ENCODE data around the gene CEBPE. TPM values are rescaled to one million over a fixed set of nuclear protein-coding genes. Genes with fewer than 3 reads are reported as not detected.

The CEBPE gene
- total RNA-seq, 1 experiment from 2014 or later = not detected

- TF ChIP-seq CEBPB (IDR thresholded peaks at IDR 0.05; ENCODE audit: low read depth) (no peak), POLR2A (IDR thresholded peaks at IDR 0.05; ENCODE audit: borderline replicate concordance, extremely low read depth, insufficient read depth, insufficient read length) (no peak), POLR2AphosphoS5 (IDR thresholded peaks at IDR 0.05; ENCODE audit: low read depth, low read length) (no peak), EZH2phosphoT487 (IDR thresholded peaks at IDR 0.05; ENCODE audit: borderline replicate concordance) (no peak), ATF3 (IDR thresholded peaks at IDR 0.05) (no peak), ZFX (IDR thresholded peaks at IDR 0.05) (no peak), EZH2 (IDR thresholded peaks at IDR 0.05) (no peak), JUND (IDR thresholded peaks at IDR 0.05) (no peak), REST (IDR thresholded peaks at IDR 0.05; ENCODE audit: low read depth) (no peak), YY1 (IDR thresholded peaks at IDR 0.05; ENCODE audit: extremely low read depth, insufficient replicate concordance, low read depth, low read length) (no peak), MAX (IDR thresholded peaks at IDR 0.05) (no peak), CTCF (IDR thresholded peaks at IDR 0.05 in 2 of 3, conservative IDR thresholded peaks at IDR 0.05 in 1 of 3; ENCODE audit: borderline replicate concordance in 1 of 3, insufficient read depth in 1 of 3, low read depth in 2 of 3, low read length in 2 of 3) (no peak), ELF1 (IDR thresholded peaks at IDR 0.05; ENCODE audit: borderline replicate concordance, low read depth) (no peak), RAD21 (IDR thresholded peaks at IDR 0.05; ENCODE audit: low read depth) (no peak), ZNF274 (IDR thresholded peaks at IDR 0.05; ENCODE audit: low read depth, low read length) (no peak), EGR1 (IDR thresholded peaks at IDR 0.05; ENCODE audit: low read depth) (no peak), TCF7L2 (IDR thresholded peaks at IDR 0.05; ENCODE audit: borderline replicate concordance, extremely low read depth, insufficient read depth, insufficient read length) (no peak), ZBTB33 (IDR thresholded peaks at IDR 0.05; ENCODE audit: extremely low read depth, insufficient replicate concordance, low read length) (no peak), SP1 (IDR thresholded peaks at IDR 0.05; ENCODE audit: low read depth) (no peak)
- ChIA-PET RAD21 (ENCODE audit: low non-redundant PET in 1 of 2, low total read pairs in 2 of 2, uncharacterized antibody in 2 of 2, unreplicated experiment in 2 of 2) (no interaction called here), POLR2A (interaction anchor here (1.6 to 4.0 kb wide), 3 partner anchors 15 to 192 kb away, joined by 3 to 21 read pairs (median 10); partner anchors contain the start of genes ACIN1 and C14orf119), CTCF (interaction anchor here (0.6 to 5.5 kb wide), 9 partner anchors 10 to 123 kb away, joined by 3 to 56 read pairs (median 12); partner anchors contain the start of genes ACIN1 and C14orf119)
- no peak for DNase-seq (ENCODE audit: low read depth, low spot score)
- intact Hi-C loops (cut with micrococcal nuclease) = loop anchor here (1.0 kb wide), 1 partner anchor 40 kb away; no protein-coding TSS in a partner anchor
- H3K4me3 ChIP-seq (replicated peaks in 1 of 2; ENCODE audit: low read depth in 1 of 2, low read length in 2 of 2) = no peak overlapping the region
- no peak overlapping the region for H3K9ac ChIP-seq (ENCODE audit: low read length)
- H3K9me3 ChIP-seq (ENCODE audit: control insufficient read depth in 1 of 2, insufficient read depth in 1 of 2, low read depth in 1 of 2, low read length in 2 of 2) = no peaks in the 10 kb centered on the region
- H3K4me1 ChIP-seq (ENCODE audit: control insufficient read depth in 1 of 2, insufficient read depth in 2 of 2, low read length in 2 of 2) = peaks cover 4 to 10% of the 10 kb centered on the region in 2 experiments
- no peaks in the 10 kb centered on the region for H4K20me1 ChIP-seq (ENCODE audit: insufficient read depth)
- no peak overlapping the region for H3K27ac ChIP-seq (ENCODE audit: low read depth, low read length)
- BruUV-seq (replicated peaks) = no TSS peak
- H2AFZ ChIP-seq (ENCODE audit: low read depth, low read length, poor library complexity, severe bottlenecking) = no peak overlapping the region
- no peaks in the 10 kb centered on the region for H3K36me3 ChIP-seq (ENCODE audit: control insufficient read depth in 1 of 2, insufficient read depth in 2 of 2, low read length in 2 of 2)
- no peak overlapping the region for H3K4me2 ChIP-seq (ENCODE audit: low read length)
- H3K27me3 ChIP-seq (ENCODE audit: insufficient read depth, low read length) = peaks cover 20% of the 10 kb centered on the region; the same call in 1 of the 2 replicates
- H3K79me2 ChIP-seq (ENCODE audit: insufficient read depth, low read length) = no peaks in the 10 kb centered on the region
- no peak for ATAC-seq
- H3K9me2 ChIP-seq (ENCODE audit: insufficient read depth) = no peaks in the 10 kb centered on the region
Observed at GRCh38 chr14:23109769-23110168, 9.3 kb downstream of the CEBPE start.
